ENCODE data around the gene TENM4. TPM values are rescaled to one million over a fixed set of nuclear protein-coding genes. Genes with fewer than 3 reads are reported as not detected.

The TENM4 gene
- total and polyA plus RNA-seq, 2 of the 13 experiments (the other 11 are each of a cell fraction or from before 2014, with no cell fraction given): not detected

GRCh38 chr11:79047321-79047720, 393.5 kb downstream of the TENM4 start (continued):
- TF ChIP-seq, protein P1, sequence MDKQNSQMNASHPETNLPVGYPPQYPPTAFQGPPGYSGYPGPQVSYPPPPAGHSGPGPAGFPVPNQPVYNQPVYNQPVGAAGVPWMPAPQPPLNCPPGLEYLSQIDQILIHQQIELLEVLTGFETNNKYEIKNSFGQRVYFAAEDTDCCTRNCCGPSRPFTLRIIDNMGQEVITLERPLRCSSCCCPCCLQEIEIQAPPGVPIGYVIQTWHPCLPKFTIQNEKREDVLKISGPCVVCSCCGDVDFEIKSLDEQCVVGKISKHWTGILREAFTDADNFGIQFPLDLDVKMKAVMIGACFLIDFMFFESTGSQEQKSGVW (CRISPR knock-in tag; IDR thresholded peaks at IDR 0.05; ENCODE audit: borderline replicate concordance): no peak
- TF ChIP-seq ZNF615 (CRISPR knock-in tag; IDR thresholded peaks at IDR 0.05; ENCODE audit: borderline replicate concordance) (no peak), KAT8 (CRISPR knock-in tag; IDR thresholded peaks at IDR 0.05) (no peak)

DNA sequence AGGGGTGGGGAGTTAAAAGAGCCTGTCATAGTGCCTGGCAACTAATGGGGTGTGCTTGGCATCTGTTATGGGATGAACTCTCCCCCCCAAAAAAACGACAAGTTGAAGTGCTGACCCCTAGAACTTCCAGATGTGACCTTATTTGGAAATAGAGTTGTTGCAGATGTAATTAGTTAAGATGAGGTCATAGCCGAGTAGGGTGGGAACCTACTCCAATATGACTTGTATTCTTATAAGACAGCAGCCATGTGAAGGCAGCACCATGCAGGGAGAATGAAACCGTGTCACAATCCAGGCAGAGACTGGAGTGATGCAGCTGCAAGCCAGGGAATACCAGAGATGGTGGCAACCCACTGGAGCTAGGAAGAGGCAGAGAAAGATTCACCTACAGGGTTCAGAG, 394.5 kb downstream of the TENM4 start:
- POLR2A ChIA-PET: no interaction called here
- DNase-seq (ENCODE audit: low spot score) (no peak), ATAC-seq (no peak), FAIRE-seq (no peak)
- no peaks in the 10 kb centered on the region for H4K20me1 ChIP-seq (ENCODE audit: insufficient read depth, low read length)
- H3K27ac ChIP-seq (ENCODE audit: extremely low read length, insufficient read depth, low read length): no peak overlapping the region
- no peak for TF ChIP-seq ZFP36L2 (CRISPR knock-in tag; IDR thresholded peaks at IDR 0.05)
- TF ChIP-seq ZNF550 (CRISPR knock-in tag; IDR thresholded peaks at IDR 0.05; ENCODE audit: borderline replicate concordance): no peak
- TF ChIP-seq FOXP1 (IDR thresholded peaks at IDR 0.05): no peak
- TF ChIP-seq FOXP1 (CRISPR knock-in tag; IDR thresholded peaks at IDR 0.05): no peak
- no peak for TF ChIP-seq ELK4 (CRISPR knock-in tag; IDR thresholded peaks at IDR 0.05; ENCODE audit: borderline replicate concordance)
- no peak for TF ChIP-seq HNRNPL (IDR thresholded peaks at IDR 0.05; ENCODE audit: low read depth, low read length)
- H3K4me1 ChIP-seq (ENCODE audit: insufficient read depth, low read length): peaks cover 30% of the 10 kb centered on the region
- no peak overlapping the region for H3K4me2 ChIP-seq (ENCODE audit: low read depth, low read length)
- no peak overlapping the region for H3K9ac ChIP-seq (ENCODE audit: insufficient read depth, low read depth, low read length)
- in situ Hi-C loops (cut with HindIII; ENCODE audit: extremely low pct_ligation_motif_present, low pct_unique_long_range_greater_than_20kb) (no loop called here), intact Hi-C loops (cut with micrococcal nuclease; ENCODE audit: unreplicated experiment) (no loop called here)
- 15% methylated on average over 3 of the region's 3 CpGs for WGBS (ENCODE audit: low lambda C conversion rate)
- H3K36me3 ChIP-seq (replicated peaks in 1 of 2; ENCODE audit: control insufficient read depth in 1 of 2, insufficient read depth in 2 of 2, low read length in 2 of 2): no peaks in the 10 kb centered on the region
- H3K27me3 ChIP-seq (ENCODE audit: control insufficient read depth in 1 of 2, insufficient read depth in 2 of 2, low read length in 2 of 2): no peaks in the 10 kb centered on the region
- no peak overlapping the region for H3K4me3 ChIP-seq (replicated peaks in 1 of 3; ENCODE audit: insufficient read depth in 1 of 3, low read depth in 2 of 3, low read length in 3 of 3)
- H3K9me3 ChIP-seq (ENCODE audit: low read length): no peaks in the 10 kb centered on the region
- H2AFZ ChIP-seq (ENCODE audit: low read length): no peak overlapping the region
- BruUV-seq (replicated peaks): no TSS peak
- H3K79me2 ChIP-seq (ENCODE audit: insufficient read depth, low read length): no peaks in the 10 kb centered on the region
- CTCF ChIA-PET (ENCODE audit: low intra/inter-chr PET ratio, low total read pairs): no interaction called here

All from HepG2 (cell line).